B cell (primary cell): Measurements from ENCODE around the gene BCAN. TPM values are rescaled to one million over a fixed set of nuclear protein-coding genes. Genes with fewer than 3 reads are reported as not detected.

Source experiments
- ATAC-seq: fragments of 200-7000 bp; cut with Tn5 transposase; one replicate; pipeline ENCODE4 v1.10.0; 2021; ENCODE audit warnings: low read depth, mild to moderate bottlenecking, moderate number of reproducible peaks, moderate library complexity
- CTCF ChIA-PET: fragments of 350-600 bp; sonication (Branson Sonifier 250); formaldehyde crosslinking; loops from one replicate; lab custom pipeline; 2021; ENCODE audit warnings: antibody characterized with exemption, inconsistent platforms; lab: Charles Lee
- POLR2A ChIA-PET: fragments of 350-600 bp; sonication (Branson Sonifier 250); formaldehyde crosslinking; loops from one replicate; lab custom pipeline; 2021; ENCODE audit warnings: antibody characterized with exemption; lab: Charles Lee
- DNase-seq: peaks from one replicate; pipeline ENCODE4 v3.0.0; 2013
- H2AFZ ChIP-seq: 2 replicates; pipeline ENCODE4 v1.6.1; 2012; ENCODE audit warnings: mild to moderate bottlenecking, low read depth, low read length; ENCODE audit not compliant: insufficient read depth, poor library complexity, severe bottlenecking
- H3K27ac ChIP-seq, 2 donors: 1 replicate in 1 of 2; 2 replicates in 1 of 2; pipeline ENCODE4 v1.5.1; 2012 to 2013; ENCODE audit warnings: low read length in 2 of 2, mild to moderate bottlenecking in 2 of 2, moderate library complexity in 1 of 2
- H3K27me3 ChIP-seq, 4 experiments: fragments of 200-600 bp in 1 of 4; sonication (generic) in 1 of 4; replicated peaks in 1 of 4; 1 replicate in 2 of 4; 2 replicates in 2 of 4; pipeline versions ENCODE4 v1.6.1 to v1.7.0; 2013 to 2016; ENCODE audit warnings: low read length in 3 of 4, mild to moderate bottlenecking in 2 of 4, mixed read lengths in 1 of 4, moderate library complexity in 1 of 4; ENCODE audit not compliant: insufficient read depth in 4 of 4, control insufficient read depth in 3 of 4; ENCODE audit errors: control extremely low read depth in 1 of 4
- H3K36me3 ChIP-seq, 2 experiments: replicated peaks in 1 of 2; 1 replicate in 1 of 2; 2 replicates in 1 of 2; pipeline versions ENCODE4 v1.6.1 to v1.7.1; 2013; ENCODE audit warnings: low read length in 1 of 2; ENCODE audit not compliant: insufficient read depth in 2 of 2, control insufficient read depth in 1 of 2; ENCODE audit errors: control extremely low read depth in 1 of 2, extremely low read depth in 1 of 2
- H3K4me1 ChIP-seq, 2 donors: fragments of 200-600 bp in 1 of 2; sonication (generic) in 1 of 2; 1 replicate in 1 of 2; 2 replicates in 1 of 2; pipeline versions ENCODE4 v1.5.1 to v1.6.1; 2013 to 2017; ENCODE audit warnings: low read length in 2 of 2; ENCODE audit not compliant: control insufficient read depth in 2 of 2, insufficient read depth in 2 of 2
- H3K4me2 ChIP-seq: replicated peaks from 2 replicates; pipeline ENCODE3; 2012; ENCODE audit warnings: mild to moderate bottlenecking, low read depth, low read length; ENCODE audit not compliant: poor library complexity, severe bottlenecking
- H3K4me3 ChIP-seq, 5 experiments: fragments of 200-600 bp in 1 of 5; sonication (generic) in 1 of 5; 1 replicate in 3 of 5; 2 replicates in 2 of 5; pipeline versions ENCODE4 v1.5.1 to v1.7.0; 2011 to 2016; ENCODE audit warnings: low read length in 4 of 5, mild to moderate bottlenecking in 4 of 5, low read depth in 2 of 5, control low read depth in 1 of 5, moderate library complexity in 1 of 5; ENCODE audit not compliant: insufficient read depth in 1 of 5; ENCODE audit errors: control extremely low read depth in 1 of 5, extremely low read depth in 1 of 5
- H3K79me2 ChIP-seq: fragments of 200-600 bp; sonication (generic); one replicate; pipeline ENCODE4 v1.6.0; 2016; ENCODE audit warnings: low read length; ENCODE audit not compliant: control insufficient read depth, insufficient read depth
- H3K9ac ChIP-seq: fragments of 200-600 bp; sonication (generic); 2 replicates; pipeline ENCODE4 v1.6.1; 2017; ENCODE audit warnings: mild to moderate bottlenecking, low read length, moderate library complexity
- H3K9me3 ChIP-seq, 3 donors: one replicate each; pipeline versions ENCODE4 v1.6.1 to v1.7.1; 2013; ENCODE audit warnings: low read length in 2 of 3; ENCODE audit not compliant: control insufficient read depth in 2 of 3, insufficient read depth in 1 of 3; ENCODE audit errors: control extremely low read depth in 1 of 3
- H4K20me1 ChIP-seq: 2 replicates; pipeline ENCODE4 v1.6.0; 2012; ENCODE audit warnings: mild to moderate bottlenecking, low read length; ENCODE audit not compliant: insufficient read depth, control insufficient read depth, poor library complexity, severe bottlenecking
- H3K27ac Mint-ChIP-seq: one replicate; pipeline ENCODE4 v1.8.0; 2021; ENCODE audit warnings: mixed read lengths
- H3K27me3 Mint-ChIP-seq: one replicate; pipeline ENCODE4 v1.8.0; 2021; ENCODE audit warnings: mixed read lengths
- H3K4me1 Mint-ChIP-seq: one replicate; pipeline ENCODE4 v1.8.0; 2021; ENCODE audit warnings: mixed read lengths
- H3K4me3 Mint-ChIP-seq: one replicate; pipeline ENCODE4 v1.8.0; 2021; ENCODE audit warnings: mixed read lengths
- H3K9me3 Mint-ChIP-seq: one replicate; pipeline ENCODE4 v1.8.0; 2022; ENCODE audit warnings: mixed read lengths; ENCODE audit not compliant: insufficient read depth
- CTCF ChIP-seq: fragments of 200-600 bp; IDR thresholded peaks from one replicate; pipeline ENCODE4 v1.8.0; 2022; ENCODE audit warnings: antibody characterized with exemption, mild to moderate bottlenecking
- EZH2 ChIP-seq: IDR thresholded peaks from 2 replicates; pipeline ENCODE4 v1.6.1; 2012; ENCODE audit warnings: borderline replicate concordance, low read depth, mild to moderate bottlenecking, moderate library complexity, low read length; ENCODE audit not compliant: insufficient read depth, poor library complexity, severe bottlenecking
- WGBS: methylation state at CpG from one replicate; pipeline ENCODE4 v1.1.5; 2013; ENCODE audit warnings: missing lambda C conversion rate; ENCODE audit not compliant: insufficient coverage; 5-methylcytosine and 5-hydroxymethylcytosine counted together
- intact Hi-C: fragments of 100-400 bp; cut with micrococcal nuclease; formaldehyde crosslinking; loops from one replicate; pipeline ENCODE4 v1.10.0; 2022
- polyA plus RNA-seq: library from polyadenylated mRNA; depleted of rRNA; stranded (reverse); fragments of >200 nt; gene quantifications from 2 replicates; pipeline ENCODE4 v1.2.3, GENCODE V29; 2012
- total RNA-seq, 2 donors: library from RNA; stranded (reverse); fragments of 120-200 nt in 1 of 2; gene quantifications; 1 replicate in 1 of 2; 2 replicates in 1 of 2; pipeline versions ENCODE4 v1.2.3 to v1.2.4, GENCODE V29; 2013 to 2022

BCAN gene
- total and polyA plus RNA-seq, 2 donors (not counting 1 experiment from before 2014, with no cell fraction given) = not detected

DNA sequence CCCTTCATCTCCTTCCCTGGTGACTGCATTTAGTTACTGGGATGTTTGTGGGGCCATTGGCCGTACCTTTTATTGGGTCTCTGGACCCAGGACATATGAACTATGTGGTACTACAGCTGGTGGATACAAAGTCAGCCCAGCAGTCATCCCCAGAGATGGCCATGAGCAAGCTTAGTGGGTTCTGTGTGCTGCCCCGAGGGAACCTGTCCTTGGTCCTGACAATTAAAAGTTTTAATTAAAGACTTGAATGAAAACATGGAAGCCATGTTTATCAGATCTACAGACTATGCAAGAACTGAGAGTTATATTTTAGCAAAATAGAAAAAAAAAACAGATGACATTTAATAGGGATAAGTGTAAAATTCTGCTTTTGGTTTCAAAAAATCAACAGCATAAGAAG lies 38.1 kb downstream of the BCAN start:
- POLR2A ChIA-PET = no interaction called here
- TF ChIP-seq CTCF (no peak), EZH2 (no peak)
- H3K4me3 Mint-ChIP-seq = no peak overlapping the region
- H3K27ac Mint-ChIP-seq = no peak overlapping the region
- Histone ChIP-seq H3K4me2 (no peak overlapping the region), H3K79me2 (no peaks in the 10 kb centered on the region), H3K4me1 (peaks cover 25 to 48% of the 10 kb centered on the region in 2 donors), H3K4me3 (no peak overlapping the region), H2AFZ (no peak overlapping the region), H3K9me3 (peaks cover 0 to 7% (median 0%) of the 10 kb centered on the region in 3 donors), H3K27ac (no peak overlapping the region), H3K9ac (no peak overlapping the region), H3K36me3 (no peaks in the 10 kb centered on the region), H3K27me3 (peaks cover 0 to 78% (median 43%) of the 10 kb centered on the region in 4 experiments), H4K20me1 (no peaks in the 10 kb centered on the region)
- no peak for ATAC-seq
- whole genome bisulfite sequencing = 61% methylated on average over 2 of the region's 2 CpGs
- H3K4me1 Mint-ChIP-seq = peaks cover 38% of the 10 kb centered on the region
- peaks cover 56% of the 10 kb centered on the region for H3K27me3 Mint-ChIP-seq
- CTCF ChIA-PET = interaction anchor here (0.7 to 8.5 kb wide), 6 partner anchors 10 to 1801 kb away, joined by 3 to 102 read pairs (median 28); no protein-coding TSS in a partner anchor
- DNase-seq = no peak
- no peaks in the 10 kb centered on the region for H3K9me3 Mint-ChIP-seq
- intact Hi-C loops = no loop called here

- no peak overlapping the region for H3K27ac Mint-ChIP-seq
- ATAC-seq (no peak), DNase-seq (no peak)
- 93% methylated on average over 3 of the region's 8 CpGs for WGBS
- H3K9me3 Mint-ChIP-seq = no peaks in the 10 kb centered on the region
- Histone ChIP-seq H3K9me3 (peaks cover 0 to 7% (median 0%) of the 10 kb centered on the region in 3 donors), H3K4me2 (no peak overlapping the region), H3K4me3 (no peak overlapping the region), H3K27ac (no peak overlapping the region), H3K27me3 (peaks cover 0 to 70% (median 40%) of the 10 kb centered on the region in 4 experiments), H4K20me1 (no peaks in the 10 kb centered on the region), H3K9ac (no peak overlapping the region), H3K4me1 (peaks cover 25 to 48% of the 10 kb centered on the region in 2 donors), H2AFZ (no peak overlapping the region), H3K79me2 (no peaks in the 10 kb centered on the region), H3K36me3 (no peaks in the 10 kb centered on the region)
- no peak overlapping the region for H3K4me3 Mint-ChIP-seq
- peaks cover 38% of the 10 kb centered on the region for H3K4me1 Mint-ChIP-seq
- CTCF ChIA-PET = interaction anchor here (0.5 to 8.5 kb wide), 7 partner anchors 9 to 321 kb away, joined by 3 to 102 read pairs (median 3); no protein-coding TSS in a partner anchor
- no peak for TF ChIP-seq EZH2
- no peak for TF ChIP-seq CTCF
- POLR2A ChIA-PET = no interaction called here
- intact Hi-C loops = no loop called here
- peaks cover 57% of the 10 kb centered on the region for H3K27me3 Mint-ChIP-seq
Measured at GRCh38 chr1:156681196-156681960, 39.5 kb downstream of the BCAN start.
